A549 (cell line): ENCODE data around the gene GMPR2. TPM values are rescaled to one million over a fixed set of nuclear protein-coding genes. Genes with fewer than 3 reads are reported as not detected.

Source experiments
- ATAC-seq, 2 experiments: fragments of 200-7000 bp in 1 of 2; fragments of >200 bp in 1 of 2; cut with Nextera tagmentation in 1 of 2; cut with Tn5 transposase in 1 of 2; 3 replicates each; pipeline versions ENCODE4 v1.8.0 to v1.9.1; 2018 to 2020; ENCODE audit warnings: mild to moderate bottlenecking in 1 of 2, moderate library complexity in 1 of 2
- CTCF ChIA-PET: fragments of 300-600 bp; sonication (Branson Sonifier 250); formaldehyde crosslinking; extraction: SDS; loops from one replicate; lab custom pipeline; 2021; ENCODE audit warnings: antibody characterized with exemption, inconsistent platforms; lab: Yijun Ruan, JAX
- POLR2A ChIA-PET: fragments of 350-600 bp; formaldehyde crosslinking; extraction: SDS; loops from one replicate; lab custom pipeline; 2021; ENCODE audit warnings: antibody characterized with exemption, inconsistent platforms; lab: Yijun Ruan, JAX
- DNase-seq, 2 experiments: peaks; one replicate each; pipeline versions ENCODE4 v3.0.0 to v3.0.0-alpha.2; 2011 to 2016; ENCODE audit warnings: low read depth in 1 of 2, low spot score in 1 of 2
- FAIRE-seq: peaks from 2 replicates; lab custom pipeline; 2011; peaks lifted over from hg19 to GRCh38; lab: Jason Lieb, UNC
- H3K27ac ChIP-seq, 2 experiments: fragments of >200 bp; sonication (Bioruptor Twin); formaldehyde crosslinking; 3 replicates each; pipeline ENCODE4 v1.5.1; 2016 to 2017
- H3K4me1 ChIP-seq: fragments of >200 bp; sonication (Bioruptor Twin); formaldehyde crosslinking; 3 replicates; pipeline ENCODE4 v1.6.1; 2016
- H3K4me2 ChIP-seq: fragments of >200 bp; sonication (Bioruptor Twin); formaldehyde crosslinking; 3 replicates; pipeline ENCODE4 v1.6.1; 2016
- H3K4me3 ChIP-seq: fragments of >200 bp; sonication (Bioruptor Twin); formaldehyde crosslinking; 3 replicates; pipeline ENCODE4 v1.5.1; 2016
- H3K9me3 ChIP-seq: fragments of >200 bp; sonication (Bioruptor Twin); formaldehyde crosslinking; 3 replicates; pipeline ENCODE4 v1.6.1; 2016
- CBX2 ChIP-seq: fragments of 200-600 bp; sonication (generic); IDR thresholded peaks from 2 replicates; pipeline ENCODE4 v1.6.1; 2016; ENCODE audit warnings: low read depth, mild to moderate bottlenecking, borderline replicate concordance
- CBX8 ChIP-seq: fragments of 200-600 bp; sonication (generic); IDR thresholded peaks from 2 replicates; pipeline ENCODE4 v1.6.1; 2016
- CEBPB ChIP-seq, 2 experiments: fragments of >200 bp in 1 of 2; sonication (Bioruptor Twin) in 1 of 2; formaldehyde crosslinking in 1 of 2; IDR thresholded peaks; 2 replicates each; pipeline ENCODE4 v1.6.1; 2012 to 2016
- EHMT2 ChIP-seq: fragments of 200-600 bp; sonication (generic); IDR thresholded peaks from 2 replicates; pipeline ENCODE4 v1.6.1; 2016; ENCODE audit warnings: antibody characterized with exemption, low read depth, mild to moderate bottlenecking, moderate library complexity
- EP300 ChIP-seq, 2 experiments: fragments of >200 bp; sonication (Bioruptor Twin); formaldehyde crosslinking; IDR thresholded peaks; 2 replicates in 1 of 2; 3 replicates in 1 of 2; pipeline ENCODE4 v1.6.1; 2016 to 2017
- FOSB ChIP-seq: fragments of 250-450 bp; sonication (Bioruptor Pico); IDR thresholded peaks from 2 replicates; pipeline ENCODE4 v1.5.0; 2020; ENCODE audit warnings: mild to moderate bottlenecking, moderate library complexity
- FOXS1 ChIP-seq: fragments of 250-450 bp; sonication (Bioruptor Pico); IDR thresholded peaks from 2 replicates; pipeline ENCODE4 v1.5.0; 2020; ENCODE audit warnings: mild to moderate bottlenecking, moderate library complexity
- GATA3 ChIP-seq: IDR thresholded peaks from 2 replicates; pipeline ENCODE4 v1.6.1; 2012; ENCODE audit warnings: borderline replicate concordance
- HOXA7 ChIP-seq: fragments of 250-450 bp; sonication (Bioruptor Pico); IDR thresholded peaks from 2 replicates; pipeline ENCODE4 v1.5.0; 2020; ENCODE audit warnings: mild to moderate bottlenecking, moderate library complexity
- JUN ChIP-seq, 2 experiments: fragments of >200 bp; sonication (Bioruptor Twin); formaldehyde crosslinking; IDR thresholded peaks; 2 replicates in 1 of 2; 3 replicates in 1 of 2; pipeline ENCODE4 v1.6.1; 2016 to 2017
- JUNB ChIP-seq: fragments of >200 bp; sonication (Bioruptor Twin); formaldehyde crosslinking; IDR thresholded peaks from 2 replicates; pipeline ENCODE4 v1.6.1; 2016
- KDM1A ChIP-seq: fragments of 200-600 bp; sonication (generic); IDR thresholded peaks from 2 replicates; pipeline ENCODE4 v1.6.1; 2016; ENCODE audit warnings: low read depth, mild to moderate bottlenecking
- MYC ChIP-seq: IDR thresholded peaks from 2 replicates; pipeline ENCODE4 v1.6.1; 2012; ENCODE audit warnings: mild to moderate bottlenecking, inconsistent platforms, low read length, improper control_type of control experiment, borderline replicate concordance
- NFE2L2 ChIP-seq: fragments of 150-350 bp; conservative IDR thresholded peaks from 2 replicates; pipeline ENCODE4 v1.6.1; 2014; ENCODE audit warnings: low read length
- NPAS2 ChIP-seq: fragments of 250-450 bp; sonication (Bioruptor Pico); IDR thresholded peaks from 2 replicates; pipeline ENCODE4 v1.8.0; 2022; ENCODE audit warnings: mild to moderate bottlenecking, moderate library complexity, borderline replicate concordance
- NR3C1 ChIP-seq: fragments of >200 bp; sonication (Bioruptor Twin); formaldehyde crosslinking; IDR thresholded peaks from 3 replicates; pipeline ENCODE4 v1.6.1; 2017
- PHF8 ChIP-seq: fragments of 200-600 bp; sonication (generic); IDR thresholded peaks from 2 replicates; pipeline ENCODE4 v1.6.1; 2016; ENCODE audit warnings: low read depth, mild to moderate bottlenecking, antibody characterized with exemption, moderate library complexity, borderline replicate concordance
- POLR2A ChIP-seq: IDR thresholded peaks from 2 replicates; pipeline ENCODE4 v1.6.1; 2012; ENCODE audit warnings: mild to moderate bottlenecking, low read length
- POLR2AphosphoS2 ChIP-seq: conservative IDR thresholded peaks from 2 replicates; pipeline ENCODE4 v1.6.1; 2012; ENCODE audit warnings: low read length, improper control_type of control experiment, inconsistent platforms
- RARB ChIP-seq: fragments of 250-450 bp; sonication (Bioruptor Pico); IDR thresholded peaks from 2 replicates; pipeline ENCODE4 v1.8.0; 2021; ENCODE audit warnings: mild to moderate bottlenecking, moderate library complexity
- TP53 ChIP-seq: fragments of 250-450 bp; sonication (Bioruptor Pico); IDR thresholded peaks from 2 replicates; pipeline ENCODE4 v1.5.0; 2021; ENCODE audit warnings: mild to moderate bottlenecking, moderate library complexity
- ZFP36 ChIP-seq: fragments of 450-650 bp; IDR thresholded peaks from 2 replicates; pipeline ENCODE4 v1.6.1; 2014; ENCODE audit warnings: borderline replicate concordance; ENCODE audit not compliant: partially characterized antibody
- WGBS: methylation state at CpG from one replicate; pipeline ENCODE4 v1.1.6; 2017; ENCODE audit errors: missing lambda C conversion rate; 5-methylcytosine and 5-hydroxymethylcytosine counted together
- polyA plus RNA-seq, 4 experiments: library from polyadenylated mRNA; depleted of rRNA in 3 of 4; stranded (reverse); fragments of >200 nt; fragmentation: RNase III in 1 of 4; extraction: RNeasy Plus Mini Kit Qiagen cat#74134 plus additional on column Dnase treatment in 1 of 4; gene quantifications; 2 replicates in 3 of 4; 3 replicates in 1 of 4; pipeline ENCODE4 v1.2.3, GENCODE V29; 2011 to 2017
- TF ChIP-seq, protein P1 (sequence below): fragments of >200 bp; sonication (Bioruptor Twin); formaldehyde crosslinking; IDR thresholded peaks from 2 replicates; pipeline ENCODE4 v1.6.1; 2016
- TF ChIP-seq, protein P2 (sequence below): fragments of 200-600 bp; sonication (generic); IDR thresholded peaks from 2 replicates; pipeline ENCODE4 v1.6.1; 2016; ENCODE audit warnings: antibody characterized with exemption, mild to moderate bottlenecking, moderate library complexity
- TF ChIP-seq, protein P3 (sequence below): fragments of 250-450 bp; sonication (Bioruptor Pico); IDR thresholded peaks from 2 replicates; pipeline ENCODE4 v1.5.0; 2021; ENCODE audit warnings: mild to moderate bottlenecking, moderate library complexity, borderline replicate concordance

GMPR2 gene
- polyA plus RNA-seq, 2 of the 4 experiments (the other 2 are of a cell fraction), result 70.0 to 91.7 TPM

DNA sequence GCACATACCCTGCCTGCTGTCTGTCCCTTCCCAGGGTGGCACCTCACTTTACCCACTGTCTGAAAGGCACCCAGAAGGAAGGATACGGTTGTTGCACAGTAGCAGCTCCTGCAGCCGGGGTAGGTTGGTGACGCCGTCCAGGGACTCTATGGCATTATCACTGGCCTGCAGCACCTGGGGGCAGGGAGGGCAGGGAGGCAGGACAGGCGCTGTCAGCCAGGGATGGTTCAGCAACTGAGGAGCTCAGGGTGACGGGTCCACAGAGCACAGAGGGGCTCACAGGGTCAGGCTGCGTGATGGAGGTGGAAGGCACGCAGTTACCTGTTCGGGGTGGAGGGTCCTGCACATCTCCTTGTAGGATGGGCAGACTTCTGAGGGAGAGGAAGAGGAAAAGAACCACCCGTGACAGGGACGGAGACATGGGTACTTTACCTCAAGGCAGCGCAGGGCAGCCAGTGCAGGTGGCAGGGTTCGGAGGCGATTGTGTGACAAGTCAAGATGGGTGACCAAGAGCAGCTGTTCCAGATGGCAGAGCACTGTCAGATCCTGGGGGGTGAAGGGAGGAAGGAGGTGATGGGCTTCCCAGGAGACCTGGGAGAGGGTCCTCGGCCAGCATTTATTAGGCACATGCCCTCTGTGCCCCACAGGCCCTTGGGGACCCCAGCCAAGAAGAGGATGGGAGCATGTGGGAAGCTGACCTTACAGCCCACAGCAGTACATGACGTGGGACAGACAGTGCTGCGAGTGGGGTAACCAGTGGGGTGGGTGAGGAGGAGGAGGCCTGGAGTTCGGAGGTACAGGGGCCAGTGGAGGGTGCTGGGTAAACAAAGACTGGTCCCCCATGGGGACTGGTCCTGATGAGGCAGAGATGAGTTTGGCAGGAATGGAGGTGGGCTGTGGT, 33.9 kb downstream of the GMPR2 start:
- no peak for DNase-seq
- WGBS, result 83% methylated on average over 18 of the region's 18 CpGs

DNA sequence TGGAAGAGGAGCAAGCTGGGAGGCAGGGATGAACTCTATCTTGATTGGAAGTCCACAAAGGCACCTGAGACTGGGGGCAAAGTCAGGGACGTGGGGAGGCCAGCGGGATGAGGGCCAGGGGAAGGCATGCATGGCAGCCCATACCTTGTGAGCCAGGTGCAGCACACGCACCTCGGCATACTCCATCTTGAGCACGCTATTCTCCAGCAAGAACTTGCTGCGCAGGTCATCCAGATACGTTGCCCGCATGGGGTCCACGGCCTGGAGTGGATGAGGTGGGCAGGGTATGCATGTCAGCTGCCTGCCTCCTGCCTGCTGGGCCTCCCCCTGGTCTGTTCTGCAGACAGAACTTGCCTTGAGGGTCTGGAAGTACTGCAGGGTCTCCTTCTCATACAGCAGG, 34.8 kb downstream of the GMPR2 start:
- H3K4me1 ChIP-seq, result 0 out of 3 replicates have a peak, but pooled peaks cover 5% of the 10 kb centered on the region
- ATAC-seq, result no peak
- DNase-seq, result no peak
- no peak overlapping the region for H3K4me3 ChIP-seq
- no peak for FAIRE-seq
- ChIA-PET POLR2A (no interaction called here), CTCF (interaction anchor here (1.0 to 34.0 kb wide), 3 partner anchors 14 to 36 kb away, joined by 3 to 469 read pairs (median 4); partner anchors contain the start of genes CIDEB, DHRS1, LTB4R and LTB4R2)
- no peak for TF ChIP-seq EHMT2
- TF ChIP-seq EP300 (IDR thresholded peaks at IDR 0.05), result no peak
- no peak for TF ChIP-seq JUNB
- TF ChIP-seq GATA3, result no peak
- no peak for TF ChIP-seq CBX8
- TF ChIP-seq NPAS2 (CRISPR knock-in tag), result no peak
- TF ChIP-seq JUN (IDR thresholded peaks at IDR 0.05), result no peak
- no peak for TF ChIP-seq FOSB (CRISPR knock-in tag)
- no peak for TF ChIP-seq FOXS1
- TF ChIP-seq MYC, result no peak
- no peak for TF ChIP-seq CEBPB (IDR thresholded peaks at IDR 0.05)
- no peak for TF ChIP-seq PHF8
- no peak for TF ChIP-seq ZFP36
- no peak overlapping the region for H3K4me2 ChIP-seq
- no peak overlapping the region for H3K27ac ChIP-seq
- WGBS, result 79% methylated on average over 6 of the region's 9 CpGs
- no peaks in the 10 kb centered on the region for H3K9me3 ChIP-seq

More for the DNA sequence above, 33.9 kb downstream of the GMPR2 start:
- no peak overlapping the region for H3K4me2 ChIP-seq
- no peak overlapping the region for H3K27ac ChIP-seq
- H3K9me3 ChIP-seq, result no peaks in the 10 kb centered on the region
- CTCF ChIA-PET, result interaction anchor here (1.1 to 34.0 kb wide), 3 partner anchors 13 to 37 kb away, joined by 4 to 469 read pairs (median 5); partner anchors contain the start of genes CIDEB, DHRS1, LTB4R and LTB4R2
- TF ChIP-seq POLR2AphosphoS2 (no peak), POLR2A (no peak), KDM1A (no peak), HOXA7 (CRISPR knock-in tag) (no peak), TP53 (CRISPR knock-in tag) (no peak), CBX2 (no peak), NR3C1 (no peak), RARB (CRISPR knock-in tag) (no peak), MYC (no peak), NFE2L2 (no peak)
- TF ChIP-seq, protein P1, sequence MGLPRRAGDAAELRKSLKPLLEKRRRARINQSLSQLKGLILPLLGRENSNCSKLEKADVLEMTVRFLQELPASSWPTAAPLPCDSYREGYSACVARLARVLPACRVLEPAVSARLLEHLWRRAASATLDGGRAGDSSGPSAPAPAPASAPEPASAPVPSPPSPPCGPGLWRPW, result no peak
- TF ChIP-seq, protein P2, sequence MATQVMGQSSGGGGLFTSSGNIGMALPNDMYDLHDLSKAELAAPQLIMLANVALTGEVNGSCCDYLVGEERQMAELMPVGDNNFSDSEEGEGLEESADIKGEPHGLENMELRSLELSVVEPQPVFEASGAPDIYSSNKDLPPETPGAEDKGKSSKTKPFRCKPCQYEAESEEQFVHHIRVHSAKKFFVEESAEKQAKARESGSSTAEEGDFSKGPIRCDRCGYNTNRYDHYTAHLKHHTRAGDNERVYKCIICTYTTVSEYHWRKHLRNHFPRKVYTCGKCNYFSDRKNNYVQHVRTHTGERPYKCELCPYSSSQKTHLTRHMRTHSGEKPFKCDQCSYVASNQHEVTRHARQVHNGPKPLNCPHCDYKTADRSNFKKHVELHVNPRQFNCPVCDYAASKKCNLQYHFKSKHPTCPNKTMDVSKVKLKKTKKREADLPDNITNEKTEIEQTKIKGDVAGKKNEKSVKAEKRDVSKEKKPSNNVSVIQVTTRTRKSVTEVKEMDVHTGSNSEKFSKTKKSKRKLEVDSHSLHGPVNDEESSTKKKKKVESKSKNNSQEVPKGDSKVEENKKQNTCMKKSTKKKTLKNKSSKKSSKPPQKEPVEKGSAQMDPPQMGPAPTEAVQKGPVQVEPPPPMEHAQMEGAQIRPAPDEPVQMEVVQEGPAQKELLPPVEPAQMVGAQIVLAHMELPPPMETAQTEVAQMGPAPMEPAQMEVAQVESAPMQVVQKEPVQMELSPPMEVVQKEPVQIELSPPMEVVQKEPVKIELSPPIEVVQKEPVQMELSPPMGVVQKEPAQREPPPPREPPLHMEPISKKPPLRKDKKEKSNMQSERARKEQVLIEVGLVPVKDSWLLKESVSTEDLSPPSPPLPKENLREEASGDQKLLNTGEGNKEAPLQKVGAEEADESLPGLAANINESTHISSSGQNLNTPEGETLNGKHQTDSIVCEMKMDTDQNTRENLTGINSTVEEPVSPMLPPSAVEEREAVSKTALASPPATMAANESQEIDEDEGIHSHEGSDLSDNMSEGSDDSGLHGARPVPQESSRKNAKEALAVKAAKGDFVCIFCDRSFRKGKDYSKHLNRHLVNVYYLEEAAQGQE, result no peak
- TF ChIP-seq, protein P3, sequence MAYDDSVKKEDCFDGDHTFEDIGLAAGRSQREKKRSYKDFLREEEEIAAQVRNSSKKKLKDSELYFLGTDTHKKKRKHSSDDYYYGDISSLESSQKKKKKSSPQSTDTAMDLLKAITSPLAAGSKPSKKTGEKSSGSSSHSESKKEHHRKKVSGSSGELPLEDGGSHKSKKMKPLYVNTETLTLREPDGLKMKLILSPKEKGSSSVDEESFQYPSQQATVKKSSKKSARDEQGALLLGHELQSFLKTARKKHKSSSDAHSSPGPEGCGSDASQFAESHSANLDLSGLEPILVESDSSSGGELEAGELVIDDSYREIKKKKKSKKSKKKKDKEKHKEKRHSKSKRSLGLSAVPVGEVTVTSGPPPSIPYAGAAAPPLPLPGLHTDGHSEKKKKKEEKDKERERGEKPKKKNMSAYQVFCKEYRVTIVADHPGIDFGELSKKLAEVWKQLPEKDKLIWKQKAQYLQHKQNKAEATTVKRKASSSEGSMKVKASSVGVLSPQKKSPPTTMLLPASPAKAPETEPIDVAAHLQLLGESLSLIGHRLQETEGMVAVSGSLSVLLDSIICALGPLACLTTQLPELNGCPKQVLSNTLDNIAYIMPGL (CRISPR knock-in tag), result no peak
- H3K4me3 ChIP-seq, result no peak overlapping the region
- POLR2A ChIA-PET, result interaction anchor here (0.8 kb wide), 1 partner anchor 24 kb away, joined by 3 read pairs; the partner anchor contains the start of gene TINF2
- no peak for ATAC-seq
- no peaks in the 10 kb centered on the region for H3K4me1 ChIP-seq
- no peak for FAIRE-seq
